ENCODE data around the gene DIS3L2.
"Not testable (repeated sequence)": the region's sequence is repeated elsewhere in the genome, so short reads cannot be mapped to it uniquely, and the experiment has no call there.

The DIS3L2 gene

GRCh38 chr2:231935815-231936214 is 25.7 kb upstream of the DIS3L2 start:
- H3K27ac Mint-ChIP-seq, result no peak overlapping the region
- no peaks in the 10 kb centered on the region for H3K9me3 Mint-ChIP-seq (ENCODE audit: low read depth)
- H3K4me1 Mint-ChIP-seq (ENCODE audit: low read depth), result peaks cover 5% of the 10 kb centered on the region
- no peaks in the 10 kb centered on the region for H3K36me3 Mint-ChIP-seq
- no peak overlapping the region for H3K4me3 Mint-ChIP-seq
- no peaks in the 10 kb centered on the region for H3K27me3 Mint-ChIP-seq

GRCh38 chr2:231936491-231936890 is 25.0 kb upstream of the DIS3L2 start:
- no peak overlapping the region for H3K4me3 Mint-ChIP-seq
- H3K36me3 Mint-ChIP-seq, result no peaks in the 10 kb centered on the region
- H3K4me1 Mint-ChIP-seq (ENCODE audit: low read depth), result peaks cover 5% of the 10 kb centered on the region
- no peak overlapping the region for H3K27ac Mint-ChIP-seq
- H3K27me3 Mint-ChIP-seq, result no peaks in the 10 kb centered on the region
- no peaks in the 10 kb centered on the region for H3K9me3 Mint-ChIP-seq (ENCODE audit: low read depth)

GRCh38 chr2:231937057-231937456 is 24.5 kb upstream of the DIS3L2 start:
- no peaks in the 10 kb centered on the region for H3K36me3 Mint-ChIP-seq
- peaks cover 5% of the 10 kb centered on the region for H3K4me1 Mint-ChIP-seq (ENCODE audit: low read depth)
- H3K27me3 Mint-ChIP-seq, result no peaks in the 10 kb centered on the region
- H3K4me3 Mint-ChIP-seq, result no peak overlapping the region
- H3K27ac Mint-ChIP-seq, result no peak overlapping the region
- H3K9me3 Mint-ChIP-seq (ENCODE audit: low read depth), result no peaks in the 10 kb centered on the region

- Mint-ChIP-seq H3K4me1 (ENCODE audit: low read depth) (peaks cover 5% of the 10 kb centered on the region), H3K4me3 (no peak overlapping the region), H3K9me3 (ENCODE audit: low read depth) (no peaks in the 10 kb centered on the region), H3K27me3 (peaks cover 2% of the 10 kb centered on the region), H3K27ac (no peak overlapping the region), H3K36me3 (no peaks in the 10 kb centered on the region)
Measured at GRCh38 chr2:231939022-231939421, 22.5 kb upstream of the DIS3L2 start.

GRCh38 chr2:231940795-231941194 is 20.7 kb upstream of the DIS3L2 start:
- H3K4me1 Mint-ChIP-seq (ENCODE audit: low read depth), result peaks cover 5% of the 10 kb centered on the region
- H3K4me3 Mint-ChIP-seq, result no peak overlapping the region
- H3K9me3 Mint-ChIP-seq (ENCODE audit: low read depth), result no peaks in the 10 kb centered on the region
- H3K27ac Mint-ChIP-seq, result no peak overlapping the region
- no peaks in the 10 kb centered on the region for H3K36me3 Mint-ChIP-seq
- H3K27me3 Mint-ChIP-seq, result peaks cover 2% of the 10 kb centered on the region

- Mint-ChIP-seq H3K9me3 (ENCODE audit: low read depth) (no peaks in the 10 kb centered on the region), H3K27ac (no peak overlapping the region), H3K27me3 (peaks cover 2% of the 10 kb centered on the region), H3K4me3 (no peak overlapping the region), H3K36me3 (no peaks in the 10 kb centered on the region), H3K4me1 (ENCODE audit: low read depth) (peaks cover 1% of the 10 kb centered on the region)
Measured at GRCh38 chr2:231941673-231942072, 19.8 kb upstream of the DIS3L2 start.

- Mint-ChIP-seq H3K36me3 (no peaks in the 10 kb centered on the region), H3K4me3 (no peak overlapping the region), H3K4me1 (ENCODE audit: low read depth) (no peaks in the 10 kb centered on the region), H3K9me3 (ENCODE audit: low read depth) (no peaks in the 10 kb centered on the region), H3K27me3 (peaks cover 2% of the 10 kb centered on the region), H3K27ac (no peak overlapping the region)
Measured at GRCh38 chr2:231942180-231942579, 19.3 kb upstream of the DIS3L2 start.

- no peaks in the 10 kb centered on the region for H3K36me3 Mint-ChIP-seq
Measured at GRCh38 chr2:231946241-231946814, 15.2 kb upstream of the DIS3L2 start.

GRCh38 chr2:231947112-231947511 is 14.4 kb upstream of the DIS3L2 start:
- H3K4me3 Mint-ChIP-seq, H3K27ac Mint-ChIP-seq: not testable (repeated sequence)

More at GRCh38 chr2:231946241-231946814, 15.2 kb upstream of the DIS3L2 start:
- Mint-ChIP-seq H3K4me1 (ENCODE audit: low read depth) (no peaks in the 10 kb centered on the region), H3K4me3 (no peak overlapping the region), H3K27ac (no peak overlapping the region), H3K27me3 (peaks cover 2% of the 10 kb centered on the region), H3K9me3 (ENCODE audit: low read depth) (no peaks in the 10 kb centered on the region)

GRCh38 chr2:231947694-231948093 is 13.8 kb upstream of the DIS3L2 start:
- Mint-ChIP-seq H3K27me3 (peaks cover under 1% of the 10 kb centered on the region), H3K36me3 (no peaks in the 10 kb centered on the region), H3K9me3 (ENCODE audit: low read depth) (no peaks in the 10 kb centered on the region), H3K27ac (no peak overlapping the region), H3K4me3 (no peak overlapping the region), H3K4me1 (ENCODE audit: low read depth) (no peaks in the 10 kb centered on the region)

More at GRCh38 chr2:231947112-231947511, 14.4 kb upstream of the DIS3L2 start:
- H3K36me3 Mint-ChIP-seq; H3K4me1 Mint-ChIP-seq (ENCODE audit: low read depth); H3K27me3 Mint-ChIP-seq; H3K9me3 Mint-ChIP-seq (ENCODE audit: low read depth): not testable (repeated sequence)

- Mint-ChIP-seq H3K36me3 (no peaks in the 10 kb centered on the region), H3K4me3 (no peak overlapping the region), H3K9me3 (ENCODE audit: low read depth) (no peaks in the 10 kb centered on the region), H3K4me1 (ENCODE audit: low read depth) (no peaks in the 10 kb centered on the region), H3K27ac (no peak overlapping the region), H3K27me3 (no peaks in the 10 kb centered on the region)
Measured at GRCh38 chr2:231951452-231952035, 10.0 kb upstream of the DIS3L2 start.

- peaks cover 1% of the 10 kb centered on the region for H3K36me3 Mint-ChIP-seq
- H3K4me3 Mint-ChIP-seq, result no peak overlapping the region
- peaks cover 3% of the 10 kb centered on the region for H3K4me1 Mint-ChIP-seq (ENCODE audit: low read depth)
- H3K9me3 Mint-ChIP-seq (ENCODE audit: low read depth), result no peaks in the 10 kb centered on the region
- H3K27me3 Mint-ChIP-seq, result no peaks in the 10 kb centered on the region
- no peak overlapping the region for H3K27ac Mint-ChIP-seq
Measured at GRCh38 chr2:231955758-231956472, 5.6 kb upstream of the DIS3L2 start.

- Mint-ChIP-seq H3K36me3 (peaks cover 4% of the 10 kb centered on the region), H3K4me3 (no peak overlapping the region), H3K4me1 (ENCODE audit: low read depth) (peaks cover 14% of the 10 kb centered on the region), H3K27ac (no peak overlapping the region), H3K9me3 (ENCODE audit: low read depth) (no peaks in the 10 kb centered on the region), H3K27me3 (no peaks in the 10 kb centered on the region)
Measured at GRCh38 chr2:231957913-231958763, 3.4 kb upstream of the DIS3L2 start.

GRCh38 chr2:231960810-231961348 is 634 bp upstream of the DIS3L2 start:
- H3K27me3 Mint-ChIP-seq, result no peaks in the 10 kb centered on the region
- H3K4me3 Mint-ChIP-seq, result peak overlapping the region; percentile 95
- peaks cover 36% of the 10 kb centered on the region for H3K4me1 Mint-ChIP-seq (ENCODE audit: low read depth)
- peaks cover 4% of the 10 kb centered on the region for H3K36me3 Mint-ChIP-seq
- peak overlapping the region; percentile 99 for H3K27ac Mint-ChIP-seq
- H3K9me3 Mint-ChIP-seq (ENCODE audit: low read depth), result no peaks in the 10 kb centered on the region

- H3K27me3 Mint-ChIP-seq, result no peaks in the 10 kb centered on the region
- peak overlapping the region; percentile 16 for H3K27ac Mint-ChIP-seq
- H3K36me3 Mint-ChIP-seq, result peaks cover 4% of the 10 kb centered on the region
- H3K4me3 Mint-ChIP-seq, result no peak overlapping the region
- H3K9me3 Mint-ChIP-seq (ENCODE audit: low read depth), result no peaks in the 10 kb centered on the region
- H3K4me1 Mint-ChIP-seq (ENCODE audit: low read depth), result peaks cover 57% of the 10 kb centered on the region
Measured at GRCh38 chr2:231965102-231965501, 3.6 kb downstream of the DIS3L2 start.
